Epithelial cell of proximal tubule (primary cell): ENCODE results near the gene RARS2. TPM values are rescaled to one million over a fixed set of nuclear protein-coding genes. Genes with fewer than 3 reads are reported as not detected.

Experiments
- DNase-seq: peaks from one replicate; pipeline ENCODE4 v3.0.0-alpha.2; 2011; ENCODE audit warnings: low read depth
- H3K4me3 ChIP-seq: 2 replicates; pipeline ENCODE4 v1.5.1; 2011; ENCODE audit warnings: low read depth, mild to moderate bottlenecking, low read length
- CTCF ChIP-seq: conservative IDR thresholded peaks from 2 replicates; pipeline ENCODE4 v1.5.1; 2012; ENCODE audit warnings: low read depth, mild to moderate bottlenecking, low read length
- total RNA-seq: library from RNA; depleted of rRNA; stranded (reverse); fragments of >200 nt; gene quantifications from 2 replicates; pipeline ENCODE4 v1.2.3, GENCODE V29; 2015

Gene RARS2
- total RNA-seq, 1 donor from 2014 or later: 15.8 TPM

GRCh38 chr6:87575423-87575822 is 14.4 kb downstream of the RARS2 start:
- DNase-seq: no peak

GRCh38 chr6:87574237-87574804 is 15.5 kb downstream of the RARS2 start:
- H3K4me3 ChIP-seq: no peak overlapping the region
- no peak for DNase-seq
- no peak for TF ChIP-seq CTCF

More at GRCh38 chr6:87575423-87575822, 14.4 kb downstream of the RARS2 start:
- TF ChIP-seq CTCF: no peak
- H3K4me3 ChIP-seq: no peak overlapping the region

- no peak for TF ChIP-seq CTCF
- no peak for DNase-seq
- H3K4me3 ChIP-seq: no peak overlapping the region
Observed at GRCh38 chr6:87573307-87574024, 16.3 kb downstream of the RARS2 start.

- H3K4me3 ChIP-seq: no peak overlapping the region
- no peak for TF ChIP-seq CTCF
- no peak for DNase-seq
Observed at GRCh38 chr6:87572883-87573282, 16.9 kb downstream of the RARS2 start.

- no peak overlapping the region for H3K4me3 ChIP-seq
- DNase-seq: no peak
- TF ChIP-seq CTCF: no peak
Observed at GRCh38 chr6:87572021-87572420, 17.8 kb downstream of the RARS2 start.

GRCh38 chr6:87561017-87561416 is 28.8 kb downstream of the RARS2 start:
- no peak overlapping the region for H3K4me3 ChIP-seq
- no peak for TF ChIP-seq CTCF
- DNase-seq: no peak

GRCh38 chr6:87558446-87558845 is 31.3 kb downstream of the RARS2 start:
- no peak overlapping the region for H3K4me3 ChIP-seq
- DNase-seq: no peak
- no peak for TF ChIP-seq CTCF
